ENCODE data around the gene IP6K1.

IP6K1 gene

DNA sequence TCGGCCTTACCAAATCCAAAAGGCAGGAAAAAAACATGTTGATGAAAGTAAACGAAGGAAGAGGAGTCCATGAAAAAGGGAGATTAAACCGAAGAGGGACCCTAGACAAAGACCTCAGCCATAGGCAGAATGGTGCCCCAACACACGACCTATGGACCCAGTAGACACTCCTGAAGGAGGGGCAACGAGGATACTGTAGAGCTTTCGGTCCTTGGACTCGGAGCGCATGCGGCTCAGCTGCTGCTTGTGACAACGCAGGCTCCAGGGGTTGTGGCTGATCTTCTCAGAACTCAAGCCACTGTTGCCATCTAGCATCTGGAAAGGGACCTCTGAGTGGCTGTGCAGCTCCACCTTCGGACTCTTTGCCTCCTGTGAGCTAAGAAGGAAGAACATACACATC, 53.7 kb downstream of the IP6K1 start:
- no peak overlapping the region for H3K4me3 ChIP-seq (ENCODE audit: low read depth, low read length)
- in situ Hi-C loops (cut with HindIII; ENCODE audit: low sequenced_read_pairs): no loop called here
- no peak for DNase-seq (ENCODE audit: low read depth, low spot score)
- TF ChIP-seq, protein P1, sequence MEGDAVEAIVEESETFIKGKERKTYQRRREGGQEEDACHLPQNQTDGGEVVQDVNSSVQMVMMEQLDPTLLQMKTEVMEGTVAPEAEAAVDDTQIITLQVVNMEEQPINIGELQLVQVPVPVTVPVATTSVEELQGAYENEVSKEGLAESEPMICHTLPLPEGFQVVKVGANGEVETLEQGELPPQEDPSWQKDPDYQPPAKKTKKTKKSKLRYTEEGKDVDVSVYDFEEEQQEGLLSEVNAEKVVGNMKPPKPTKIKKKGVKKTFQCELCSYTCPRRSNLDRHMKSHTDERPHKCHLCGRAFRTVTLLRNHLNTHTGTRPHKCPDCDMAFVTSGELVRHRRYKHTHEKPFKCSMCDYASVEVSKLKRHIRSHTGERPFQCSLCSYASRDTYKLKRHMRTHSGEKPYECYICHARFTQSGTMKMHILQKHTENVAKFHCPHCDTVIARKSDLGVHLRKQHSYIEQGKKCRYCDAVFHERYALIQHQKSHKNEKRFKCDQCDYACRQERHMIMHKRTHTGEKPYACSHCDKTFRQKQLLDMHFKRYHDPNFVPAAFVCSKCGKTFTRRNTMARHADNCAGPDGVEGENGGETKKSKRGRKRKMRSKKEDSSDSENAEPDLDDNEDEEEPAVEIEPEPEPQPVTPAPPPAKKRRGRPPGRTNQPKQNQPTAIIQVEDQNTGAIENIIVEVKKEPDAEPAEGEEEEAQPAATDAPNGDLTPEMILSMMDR (IDR thresholded peaks at IDR 0.05; ENCODE audit: low read depth, low read length): no peak

DNA sequence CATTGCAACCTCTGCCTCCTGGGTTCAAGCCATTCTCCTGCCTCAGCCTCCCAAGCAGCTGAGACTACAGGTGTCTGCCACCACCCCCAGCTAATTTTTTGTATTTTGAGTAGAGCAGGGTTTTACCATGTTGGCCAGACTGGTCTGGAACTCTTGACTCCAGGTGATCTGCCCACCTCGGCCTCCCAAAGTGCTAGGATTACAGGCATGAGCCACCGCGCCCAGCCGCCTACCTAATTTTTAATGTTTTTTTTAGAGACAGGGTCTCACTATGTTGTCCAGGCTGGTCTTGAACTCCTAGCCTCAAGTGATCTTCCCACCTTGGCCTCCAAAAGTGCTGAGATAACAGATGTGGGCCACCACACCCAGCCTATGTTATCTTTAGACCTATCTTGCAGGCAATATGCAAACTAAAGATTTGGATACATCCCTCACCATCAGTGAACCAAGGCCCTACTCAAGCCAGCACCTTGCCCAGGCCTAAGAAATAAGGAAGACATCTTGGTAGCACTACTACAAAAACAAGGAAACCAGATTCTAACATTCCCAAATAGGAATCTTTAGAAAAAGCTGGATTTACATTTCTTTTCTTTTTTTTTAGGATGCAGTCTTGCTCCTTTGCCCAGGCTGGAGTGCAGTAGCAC, 56.3 kb downstream of the IP6K1 start:
- H3K4me3 ChIP-seq (ENCODE audit: low read depth, low read length): no peak overlapping the region
- in situ Hi-C loops (cut with HindIII; ENCODE audit: low sequenced_read_pairs): no loop called here
- no peak for DNase-seq (ENCODE audit: low read depth, low spot score)
- TF ChIP-seq, protein P1 (IDR thresholded peaks at IDR 0.05; ENCODE audit: low read depth, low read length): no peak

DNA sequence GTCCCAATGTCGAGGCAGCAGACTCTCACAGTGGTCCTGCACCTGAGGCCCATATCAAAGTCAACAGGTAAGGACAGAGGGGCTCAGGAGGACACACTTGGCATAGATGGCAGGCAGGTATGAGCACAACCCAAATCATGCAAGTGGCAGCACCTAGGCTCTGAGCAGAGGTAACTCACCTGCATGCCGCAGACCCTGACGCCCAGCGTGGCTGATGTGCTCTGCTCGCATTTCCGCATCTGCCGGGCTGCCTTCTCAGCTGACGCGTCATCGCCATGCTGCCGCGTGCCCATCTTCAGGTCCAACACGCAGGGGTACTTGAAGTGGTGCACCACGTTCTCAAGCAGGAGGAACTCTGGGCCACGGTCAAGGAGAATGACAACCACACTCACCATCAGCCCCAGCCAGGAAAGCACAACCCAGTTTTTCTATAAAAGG, 58.4 kb downstream of the IP6K1 start:
- TF ChIP-seq, protein P1 (IDR thresholded peaks at IDR 0.05; ENCODE audit: low read depth, low read length): no peak
- DNase-seq (ENCODE audit: low read depth, low spot score): no peak
- in situ Hi-C loops (cut with HindIII; ENCODE audit: low sequenced_read_pairs): no loop called here
- H3K4me3 ChIP-seq (ENCODE audit: low read depth, low read length): no peak overlapping the region

- DNase-seq (ENCODE audit: low read depth, low spot score): no peak
- in situ Hi-C loops (cut with HindIII; ENCODE audit: low sequenced_read_pairs): no loop called here
- TF ChIP-seq, protein P1 (IDR thresholded peaks at IDR 0.05; ENCODE audit: low read depth, low read length): no peak
- no peak overlapping the region for H3K4me3 ChIP-seq (ENCODE audit: low read depth, low read length)
These were observed 59.0 kb downstream of the IP6K1 start for GRCh38 chr3:49727154-49727923.

DNA sequence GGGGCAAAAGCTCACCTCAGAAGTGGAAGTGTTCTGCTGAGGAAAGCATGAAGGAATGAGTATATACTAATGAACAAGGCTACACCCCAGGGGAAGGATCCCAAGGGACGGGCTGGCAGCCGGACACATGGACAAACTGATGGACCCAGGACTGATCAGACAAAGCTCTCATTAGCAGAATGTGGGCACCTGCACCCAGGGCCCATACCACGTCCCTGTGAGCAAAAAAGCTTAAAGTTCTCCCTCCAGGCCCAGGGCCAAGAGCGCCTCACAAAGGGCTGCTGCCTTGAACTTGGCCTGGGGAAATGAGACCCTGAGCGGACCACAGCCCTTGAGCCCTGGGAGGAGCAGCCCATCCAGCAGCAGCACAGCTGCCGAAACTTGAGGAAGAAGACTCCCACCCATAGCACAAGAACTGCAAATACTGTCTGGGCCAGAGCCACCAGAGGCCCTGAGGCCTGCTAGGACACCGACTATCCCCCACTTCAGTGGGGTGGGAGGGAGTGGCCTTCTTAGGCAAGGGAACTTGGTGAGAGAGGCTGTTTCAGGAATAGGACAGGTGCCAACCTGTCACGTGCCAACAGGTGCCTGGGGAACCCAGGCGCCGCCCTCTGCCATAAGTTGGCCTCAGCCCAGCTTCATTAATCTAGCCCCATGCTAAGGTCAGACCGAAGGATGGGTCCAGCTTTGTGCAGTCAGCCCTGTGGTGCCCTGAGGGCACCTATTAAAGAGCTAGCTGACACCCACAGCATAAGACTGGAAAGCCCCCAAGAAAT, 60.2 kb downstream of the IP6K1 start:
- in situ Hi-C loops (cut with HindIII; ENCODE audit: low sequenced_read_pairs): no loop called here
- no peak for DNase-seq (ENCODE audit: low read depth, low spot score)
- H3K4me3 ChIP-seq (ENCODE audit: low read depth, low read length): no peak overlapping the region
- TF ChIP-seq, protein P1 (IDR thresholded peaks at IDR 0.05; ENCODE audit: low read depth, low read length): no peak

GRCh38 chr3:49724586-49724985, 61.8 kb downstream of the IP6K1 start:
- peak; percentile 21 for DNase-seq (ENCODE audit: low read depth, low spot score)
- TF ChIP-seq, protein P1 (IDR thresholded peaks at IDR 0.05; ENCODE audit: low read depth, low read length): no peak
- in situ Hi-C loops (cut with HindIII; ENCODE audit: low sequenced_read_pairs): no loop called here
- peak overlapping the region; percentile 55 for H3K4me3 ChIP-seq (ENCODE audit: low read depth, low read length)

Measured in astrocyte of the spinal cord (primary cell).